Immature natural killer cell (primary cell): ENCODE results near the gene PKDREJ. TPM values are rescaled to one million over a fixed set of nuclear protein-coding genes. Genes with fewer than 3 reads are reported as not detected.

Experiments used
- DNase-seq, 3 donors: peaks; one replicate each; pipeline ENCODE4 v3.0.0; 2022; ENCODE audit warnings: mixed read lengths in 1 of 3
- H3K27ac Mint-ChIP-seq, 6 donors: one replicate each; pipeline ENCODE4 v1.8.0; 2020; ENCODE audit warnings: mixed read lengths in 6 of 6, mild to moderate bottlenecking in 5 of 6, inconsistent platforms in 4 of 6, moderate library complexity in 3 of 6
- H3K27me3 Mint-ChIP-seq, 3 donors: one replicate each; pipeline ENCODE4 v1.8.0; 2020 to 2021; ENCODE audit warnings: low read depth in 3 of 3, mild to moderate bottlenecking in 3 of 3, mixed read lengths in 3 of 3, moderate library complexity in 3 of 3, inconsistent platforms in 1 of 3
- H3K36me3 Mint-ChIP-seq, 3 donors: one replicate each; pipeline ENCODE4 v1.8.0; 2020; ENCODE audit warnings: mixed read lengths in 3 of 3, inconsistent platforms in 2 of 3, mild to moderate bottlenecking in 2 of 3
- H3K4me1 Mint-ChIP-seq, 2 donors: one replicate each; pipeline ENCODE4 v1.8.0; 2020; ENCODE audit warnings: inconsistent platforms in 2 of 2, mild to moderate bottlenecking in 2 of 2, mixed read lengths in 2 of 2, moderate library complexity in 1 of 2
- H3K4me3 Mint-ChIP-seq, 5 donors: one replicate each; pipeline ENCODE4 v1.8.0; 2020; ENCODE audit warnings: mild to moderate bottlenecking in 5 of 5, mixed read lengths in 5 of 5, inconsistent platforms in 3 of 5, moderate library complexity in 3 of 5
- H3K9me3 Mint-ChIP-seq, 6 donors: one replicate each; pipeline ENCODE4 v1.8.0; 2020; ENCODE audit warnings: mild to moderate bottlenecking in 6 of 6, mixed read lengths in 6 of 6, inconsistent platforms in 4 of 6, moderate library complexity in 3 of 6
- polyA plus RNA-seq, 3 donors: library from polyadenylated mRNA; unstranded; fragments of 300-500 nt; fragmentation: Illumina TruSeq; gene quantifications; one replicate each; pipeline ENCODE4 v1.2.3, GENCODE V29; 2021

Gene PKDREJ
- polyA plus RNA-seq, 3 donors from 2014 or later: 0.20 to 0.59 TPM; not detected in 1

DNA sequence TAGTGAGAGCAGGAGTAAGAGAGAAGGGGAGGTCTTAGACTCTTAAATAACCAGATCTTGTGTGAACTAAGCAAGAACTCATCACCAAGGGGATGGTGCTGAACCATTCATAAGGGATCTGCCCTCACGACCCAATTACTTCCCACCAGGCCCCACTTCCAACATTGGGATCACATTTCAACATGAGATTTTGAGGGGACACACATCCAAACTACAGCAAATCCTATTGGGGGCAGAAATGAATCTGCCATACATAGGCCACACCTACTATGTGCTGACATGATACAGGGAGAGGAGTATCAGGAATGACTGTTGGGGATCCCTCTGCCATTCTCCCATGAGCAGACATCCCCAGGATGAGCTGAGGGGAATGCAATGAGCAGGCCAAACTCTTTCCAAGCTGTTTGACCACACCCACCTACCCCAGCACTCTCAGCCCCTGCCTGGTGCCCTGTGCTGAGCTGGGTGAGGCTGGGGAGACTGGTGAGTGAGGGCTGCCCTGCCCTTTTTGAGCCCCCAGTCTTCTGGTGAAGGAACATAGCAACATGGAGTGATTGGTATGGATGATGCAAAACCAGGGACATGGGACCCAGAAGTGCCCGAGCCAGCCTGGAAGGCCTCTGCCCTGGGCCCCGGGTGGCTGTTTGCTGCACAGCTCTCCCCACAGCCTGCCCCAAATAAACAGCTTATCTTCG lies 32.3 kb upstream of the PKDREJ start:
- H3K27me3 Mint-ChIP-seq: peaks cover 15 to 37% (median 28%) of the 10 kb centered on the region in 3 donors
- peaks cover 17 to 30% (median 23%) of the 10 kb centered on the region in 3 donors for H3K36me3 Mint-ChIP-seq
- H3K27ac Mint-ChIP-seq: peak overlapping the region; percentile 93 to 99 (median 98)
- H3K4me1 Mint-ChIP-seq: peaks cover 63 to 65% of the 10 kb centered on the region in 2 donors
- no peak for DNase-seq
- peaks cover 0 to 1% (median 0%) of the 10 kb centered on the region in 6 donors for H3K9me3 Mint-ChIP-seq
- peak overlapping the region; percentile 88 to 94 (median 91) for H3K4me3 Mint-ChIP-seq

DNA sequence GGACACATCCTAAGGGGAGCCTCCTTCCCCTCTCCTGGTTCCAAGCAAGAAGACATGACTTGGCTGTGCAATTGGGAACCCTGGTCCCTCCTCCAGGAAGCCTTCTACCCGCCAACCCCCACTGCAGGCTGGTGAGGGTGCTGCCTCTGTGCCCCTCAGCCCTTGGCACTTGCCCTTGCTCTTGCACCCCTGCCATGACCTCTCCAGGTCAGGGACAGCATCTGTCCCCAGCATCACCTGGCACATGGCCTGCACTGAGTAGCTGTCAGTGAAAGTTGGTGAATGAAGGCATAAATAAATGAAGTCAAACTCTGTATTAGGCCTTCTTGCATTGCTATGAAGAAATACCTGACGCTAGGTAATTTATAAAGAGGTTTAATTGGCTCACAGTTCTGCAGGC lies 31.6 kb upstream of the PKDREJ start:
- Mint-ChIP-seq H3K4me1 (peaks cover 70 to 72% of the 10 kb centered on the region in 2 donors), H3K27me3 (peaks cover 20 to 43% (median 33%) of the 10 kb centered on the region in 3 donors), H3K36me3 (peaks cover 18 to 35% (median 24%) of the 10 kb centered on the region in 3 donors), H3K9me3 (peaks cover 0 to 1% (median 0%) of the 10 kb centered on the region in 6 donors), H3K4me3 (peak overlapping the region; percentile 88 to 94 (median 91)), H3K27ac (peak overlapping the region; percentile 93 to 99 (median 98))
- DNase-seq: no peak

DNA sequence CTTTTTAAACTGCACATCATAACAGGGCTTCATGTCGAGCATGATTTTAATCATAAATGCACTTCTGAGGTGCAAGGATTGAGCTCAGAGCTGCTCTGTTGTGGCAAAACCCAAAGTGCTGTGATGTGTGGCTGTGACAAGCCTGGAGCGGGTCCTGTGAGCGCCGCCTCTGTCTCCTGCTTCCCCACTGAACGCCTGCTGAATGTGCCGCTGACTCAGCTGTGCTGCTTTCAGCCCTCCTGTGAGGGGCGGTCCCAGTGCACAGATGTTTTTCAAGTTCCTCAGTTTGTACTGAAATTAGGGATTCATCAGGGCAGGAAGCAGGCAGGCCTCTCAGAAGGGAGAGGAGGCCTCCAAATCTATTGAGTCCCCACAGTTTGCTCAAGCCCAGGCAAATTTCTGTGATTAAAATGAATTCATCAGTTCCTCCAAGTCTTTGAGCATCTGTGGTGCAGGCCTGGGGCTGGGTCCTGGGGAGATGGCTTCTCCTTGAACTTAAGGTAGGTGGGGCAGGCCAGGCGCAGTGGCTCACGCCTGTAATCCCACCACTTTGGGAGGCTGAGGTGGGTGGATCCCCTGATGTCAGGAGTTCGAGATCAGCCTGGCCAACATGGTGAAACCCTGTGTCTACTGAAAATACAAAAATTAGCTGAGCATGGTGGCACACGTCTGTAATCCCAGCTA lies 30.6 kb upstream of the PKDREJ start:
- H3K9me3 Mint-ChIP-seq: peaks cover 0 to 1% (median 0%) of the 10 kb centered on the region in 6 donors
- H3K36me3 Mint-ChIP-seq: peaks cover 20 to 39% (median 26%) of the 10 kb centered on the region in 3 donors
- H3K4me3 Mint-ChIP-seq: peak overlapping the region; percentile 42 to 76 (median 55)
- peak; percentile 38 to 57 (median 47) for DNase-seq
- peaks cover 80% of the 10 kb centered on the region in 2 donors for H3K4me1 Mint-ChIP-seq
- H3K27ac Mint-ChIP-seq: peak overlapping the region; percentile 90 to 100 (median 99)
- H3K27me3 Mint-ChIP-seq: peaks cover 23 to 53% (median 44%) of the 10 kb centered on the region in 3 donors

DNA sequence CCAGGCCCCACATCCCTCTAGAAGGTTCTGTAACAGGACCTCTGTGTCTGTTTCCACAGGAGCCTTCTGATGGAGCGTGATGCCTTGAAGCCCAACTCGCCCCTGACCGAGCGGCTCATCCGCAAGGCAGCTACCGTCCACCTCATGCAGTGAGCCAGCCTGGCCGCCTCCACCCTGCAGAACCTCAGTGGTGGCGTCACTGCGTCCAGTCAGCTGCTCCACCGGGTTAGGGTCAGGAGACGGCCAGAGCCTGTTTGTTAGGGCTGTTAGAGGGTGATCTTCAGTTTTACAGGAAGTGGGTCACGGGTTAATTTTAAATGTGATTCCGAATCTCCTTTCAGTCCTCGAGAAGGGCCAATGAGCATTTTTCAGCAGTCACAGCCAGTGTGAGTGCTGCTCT lies 29.6 kb upstream of the PKDREJ start:
- no peak for DNase-seq
- H3K4me3 Mint-ChIP-seq: peak overlapping the region; percentile 56 to 76 (median 67)
- peaks cover 88 to 89% of the 10 kb centered on the region in 2 donors for H3K4me1 Mint-ChIP-seq
- H3K9me3 Mint-ChIP-seq: peaks cover 0 to 1% (median 0%) of the 10 kb centered on the region in 6 donors
- peaks cover 28 to 62% (median 53%) of the 10 kb centered on the region in 3 donors for H3K27me3 Mint-ChIP-seq
- H3K36me3 Mint-ChIP-seq: peaks cover 20 to 48% (median 24%) of the 10 kb centered on the region in 3 donors
- H3K27ac Mint-ChIP-seq: peak overlapping the region; percentile 90 to 100 (median 99)

DNA sequence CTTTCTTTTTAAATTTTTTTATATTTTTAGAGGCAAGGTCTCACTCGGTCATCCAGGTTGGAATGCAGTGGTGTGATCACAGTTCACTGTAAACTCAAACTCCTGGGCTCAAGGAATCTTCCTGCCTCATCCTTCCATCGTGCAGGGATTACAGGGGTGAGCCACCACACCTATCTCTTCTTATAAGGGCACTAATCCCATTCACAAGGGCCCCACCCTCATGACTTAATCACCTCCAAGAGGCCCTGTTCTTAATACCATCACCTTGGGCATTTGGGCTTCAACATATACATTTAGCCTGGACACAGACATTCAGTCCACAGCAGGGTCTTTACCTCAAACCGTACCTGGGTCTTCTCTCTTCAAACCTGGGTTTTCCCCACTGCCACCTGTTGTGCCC lies 29.0 kb upstream of the PKDREJ start:
- DNase-seq: no peak
- peaks cover 20 to 53% (median 30%) of the 10 kb centered on the region in 3 donors for H3K36me3 Mint-ChIP-seq
- H3K9me3 Mint-ChIP-seq: peaks cover 0 to 1% (median 0%) of the 10 kb centered on the region in 6 donors
- H3K27ac Mint-ChIP-seq: peak overlapping the region; percentile 90 to 100 (median 99)
- peak overlapping the region; percentile 56 to 68 (median 67) for H3K4me3 Mint-ChIP-seq
- H3K4me1 Mint-ChIP-seq: peaks cover 88 to 89% of the 10 kb centered on the region in 2 donors
- H3K27me3 Mint-ChIP-seq: peaks cover 28 to 63% (median 53%) of the 10 kb centered on the region in 3 donors

DNA sequence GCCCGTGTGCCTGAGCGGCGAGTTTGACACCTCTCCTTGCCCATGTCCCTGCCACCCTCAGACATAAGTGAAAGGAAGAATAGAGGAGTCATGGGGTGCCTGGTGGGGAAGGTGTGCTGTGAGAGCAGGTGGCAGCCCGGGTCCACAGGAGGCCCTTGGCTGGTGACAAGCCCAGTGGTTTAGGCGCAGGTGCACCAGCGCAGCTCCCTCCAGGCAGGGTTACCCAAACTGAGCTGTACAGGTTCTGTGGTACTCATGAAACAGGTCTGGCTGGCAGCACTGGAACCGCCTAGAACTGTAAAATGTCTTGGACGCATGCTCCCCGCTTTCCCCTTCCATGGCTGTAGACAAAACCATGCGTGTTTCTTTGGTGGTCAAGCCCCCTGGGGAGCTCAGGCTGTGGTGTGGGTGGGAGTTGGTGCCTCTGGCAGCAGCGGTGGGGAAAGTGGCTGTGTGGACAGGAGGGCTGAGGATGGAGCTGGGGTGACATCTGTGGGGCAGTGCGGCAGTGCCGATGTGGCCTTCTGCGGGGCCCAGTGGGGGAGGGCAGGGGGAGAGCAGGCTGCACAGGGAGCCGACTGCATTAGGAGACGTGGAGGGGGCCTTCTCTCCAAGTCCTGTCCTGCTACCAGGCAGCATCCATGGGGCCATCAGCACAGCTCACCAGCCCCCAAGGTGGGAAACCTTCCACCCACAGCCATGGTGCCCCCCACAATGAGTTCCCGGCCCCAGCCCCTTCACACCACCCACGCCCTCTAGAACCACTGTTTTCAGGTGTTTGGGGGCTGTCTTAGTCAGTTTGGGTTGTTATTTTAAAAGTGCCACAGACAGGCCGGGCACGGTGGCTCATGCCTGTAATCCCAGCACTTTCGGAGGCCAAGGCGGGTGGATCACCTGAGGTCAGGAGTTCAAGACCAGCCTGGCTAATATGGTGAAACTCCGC lies 28.0 kb upstream of the PKDREJ start:
- peak overlapping the region; percentile 93 to 100 (median 99) for H3K27ac Mint-ChIP-seq
- H3K27me3 Mint-ChIP-seq: peaks cover 23 to 59% (median 46%) of the 10 kb centered on the region in 3 donors
- DNase-seq: peak in 2 of 3 donors; percentile 49 to 56
- peaks cover 90 to 93% of the 10 kb centered on the region in 2 donors for H3K4me1 Mint-ChIP-seq
- peak overlapping the region; percentile 84 to 93 (median 89) for H3K4me3 Mint-ChIP-seq
- H3K9me3 Mint-ChIP-seq: peaks cover 0 to 1% (median 0%) of the 10 kb centered on the region in 6 donors
- H3K36me3 Mint-ChIP-seq: peaks cover 21 to 57% (median 31%) of the 10 kb centered on the region in 3 donors

DNA sequence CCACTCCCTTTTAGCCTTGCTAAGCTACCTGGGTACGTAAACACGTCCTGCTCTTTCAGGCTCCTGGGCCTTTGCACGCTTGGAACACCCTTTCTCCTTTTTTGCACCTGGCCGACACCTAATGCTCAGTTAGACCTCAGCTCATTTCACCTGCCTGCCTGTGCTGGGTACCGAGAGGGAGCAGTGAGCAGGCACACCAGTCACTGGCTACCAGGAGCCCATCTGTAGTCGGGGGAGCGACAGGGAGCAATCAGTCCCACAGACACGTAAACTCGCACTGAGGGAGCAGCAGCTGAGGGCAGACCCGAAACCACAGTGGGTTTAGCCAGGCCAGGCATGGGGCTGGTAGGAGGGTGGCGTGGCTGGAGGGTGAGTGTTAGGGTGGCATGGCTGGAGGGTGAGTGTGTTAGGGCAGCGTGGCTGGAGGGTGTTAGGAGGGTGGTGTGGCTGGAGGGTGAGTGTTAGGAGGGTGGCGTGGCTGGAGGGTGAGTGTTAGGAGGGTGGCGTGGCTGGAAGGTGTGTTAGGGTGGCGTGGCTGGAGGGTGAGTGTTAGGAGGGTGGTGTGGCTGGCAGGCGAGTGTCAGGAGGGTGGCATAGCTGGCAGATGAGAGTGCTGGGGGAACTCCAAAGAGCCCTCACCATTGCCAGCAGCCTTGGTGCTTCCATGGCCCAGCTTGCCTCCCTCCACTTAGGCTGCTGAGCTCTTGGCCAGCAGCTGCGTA lies 27.1 kb upstream of the PKDREJ start:
- Mint-ChIP-seq H3K4me3 (peak overlapping the region; percentile 84 to 93 (median 89)), H3K9me3 (peaks cover 0 to 1% (median 0%) of the 10 kb centered on the region in 6 donors), H3K27me3 (peaks cover 21 to 58% (median 47%) of the 10 kb centered on the region in 3 donors), H3K27ac (peak overlapping the region; percentile 93 to 100 (median 99)), H3K4me1 (peaks cover 90 to 91% of the 10 kb centered on the region in 2 donors), H3K36me3 (peaks cover 29 to 66% (median 37%) of the 10 kb centered on the region in 3 donors)
- peak; percentile 71 to 78 (median 73) for DNase-seq

DNA sequence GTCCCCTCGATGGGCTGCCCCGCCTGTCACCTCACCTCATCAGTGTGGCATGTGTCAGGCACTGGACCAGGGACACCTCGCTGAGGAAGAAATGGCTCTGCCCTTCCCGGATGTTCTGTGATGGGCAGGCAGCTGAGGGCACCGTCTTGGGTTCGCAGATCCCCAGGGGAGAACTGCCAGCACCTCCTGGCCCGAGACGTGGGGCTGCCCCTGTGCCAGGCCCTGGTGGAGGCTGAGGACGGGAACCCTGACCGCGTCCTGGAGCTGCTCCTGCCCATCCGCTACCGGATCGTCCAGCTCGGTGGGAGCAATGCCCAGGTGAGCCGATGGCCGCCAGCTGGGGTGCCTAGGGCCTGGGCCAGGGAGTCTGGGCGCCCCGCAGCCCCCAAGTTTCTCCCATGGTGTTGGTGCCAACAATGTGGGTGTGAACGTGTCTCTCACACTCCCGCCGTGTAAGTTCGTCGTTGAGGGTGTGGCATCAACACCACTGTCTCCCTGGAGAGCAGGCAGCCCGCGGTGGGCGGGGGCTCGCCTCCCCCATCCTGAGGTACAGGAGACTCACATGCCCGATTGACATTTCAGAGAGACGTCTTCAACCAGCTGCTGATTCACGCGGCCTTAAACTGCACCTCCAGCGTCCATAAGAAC lies 26.2 kb upstream of the PKDREJ start:
- H3K27me3 Mint-ChIP-seq: peaks cover 20 to 57% (median 49%) of the 10 kb centered on the region in 3 donors
- no peaks in the 10 kb centered on the region for H3K9me3 Mint-ChIP-seq
- H3K4me3 Mint-ChIP-seq: peak overlapping the region; percentile 84 to 93 (median 89)
- DNase-seq: peak; percentile 84 to 92 (median 88)
- peak overlapping the region; percentile 93 to 100 (median 99) for H3K27ac Mint-ChIP-seq
- H3K4me1 Mint-ChIP-seq: peaks cover 91% of the 10 kb centered on the region in 2 donors
- H3K36me3 Mint-ChIP-seq: peaks cover 33 to 72% (median 42%) of the 10 kb centered on the region in 3 donors

DNA sequence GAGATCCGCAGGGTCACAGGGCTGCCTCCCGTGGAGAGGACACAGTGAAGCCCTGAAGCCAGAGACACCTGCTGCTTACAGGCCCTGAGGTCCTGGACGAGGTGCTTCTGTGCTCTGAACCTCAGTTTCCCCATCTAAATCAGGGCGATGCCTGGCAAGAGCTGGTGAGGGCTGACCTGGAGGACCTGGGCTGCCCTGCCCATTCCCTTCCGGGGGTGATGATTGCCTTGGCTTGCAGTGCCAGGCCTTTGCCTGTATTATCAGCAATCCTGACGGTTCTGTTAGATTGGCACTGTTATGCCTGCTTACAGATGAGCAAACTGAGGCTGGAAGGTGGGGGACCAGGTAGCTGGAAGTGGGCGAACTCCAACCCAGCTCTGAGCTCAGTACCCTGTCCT lies 25.7 kb upstream of the PKDREJ start:
- peaks cover 38 to 77% (median 46%) of the 10 kb centered on the region in 3 donors for H3K36me3 Mint-ChIP-seq
- H3K9me3 Mint-ChIP-seq: no peaks in the 10 kb centered on the region
- peaks cover 91 to 95% of the 10 kb centered on the region in 2 donors for H3K4me1 Mint-ChIP-seq
- no peak for DNase-seq
- peak overlapping the region; percentile 93 to 100 (median 99) for H3K27ac Mint-ChIP-seq
- peak overlapping the region; percentile 69 to 90 (median 84) for H3K4me3 Mint-ChIP-seq
- H3K27me3 Mint-ChIP-seq: peaks cover 20 to 58% (median 46%) of the 10 kb centered on the region in 3 donors

DNA sequence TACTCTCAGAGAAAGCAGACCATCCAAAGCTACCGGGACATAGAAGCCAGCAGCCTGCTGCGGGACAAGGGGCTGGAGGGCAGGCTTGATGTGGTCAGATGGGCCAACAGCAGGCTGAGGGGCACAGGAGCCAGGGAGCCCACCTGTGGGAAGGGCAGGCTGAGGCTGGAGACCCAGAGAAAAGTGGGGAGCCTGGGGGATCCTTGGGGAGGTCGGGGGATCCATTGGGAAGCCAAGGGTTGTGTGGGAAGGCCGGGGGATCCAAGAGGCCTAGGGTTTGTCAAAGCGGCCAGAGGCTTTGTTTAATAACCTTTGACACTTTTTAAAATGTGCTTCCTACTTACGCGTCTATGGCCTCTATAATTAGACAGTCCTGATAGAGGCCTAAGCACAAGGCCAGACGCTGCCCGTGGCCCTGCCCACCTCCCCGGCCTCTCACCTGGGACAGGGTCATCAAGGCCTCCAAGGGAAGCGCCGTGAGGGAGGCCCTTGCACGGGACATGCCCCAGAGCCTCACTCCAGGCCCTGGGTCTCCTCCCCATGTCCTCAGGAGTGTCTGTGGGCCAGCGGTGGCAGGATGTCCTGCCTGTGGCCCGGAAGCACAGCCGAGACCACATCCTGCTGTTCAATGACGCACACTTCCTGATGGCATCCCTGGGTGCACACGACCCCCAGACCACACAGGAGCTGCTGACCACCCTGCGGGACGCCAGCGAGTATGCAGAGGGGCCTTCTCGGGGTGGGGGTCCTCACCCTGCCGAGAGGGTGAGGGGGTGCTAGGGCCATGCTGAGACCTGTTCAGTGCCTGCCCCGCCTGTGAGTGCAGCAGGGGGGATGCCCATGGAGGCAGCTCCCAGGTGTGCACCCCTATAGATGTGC lies 25.0 kb upstream of the PKDREJ start:
- Mint-ChIP-seq H3K4me1 (peaks cover 90 to 95% of the 10 kb centered on the region in 2 donors), H3K4me3 (peak overlapping the region; percentile 69 to 90 (median 84)), H3K27ac (peak overlapping the region; percentile 93 to 100 (median 99)), H3K27me3 (peaks cover 16 to 53% (median 43%) of the 10 kb centered on the region in 3 donors), H3K36me3 (peaks cover 32 to 77% (median 40%) of the 10 kb centered on the region in 3 donors), H3K9me3 (no peaks in the 10 kb centered on the region)
- DNase-seq: peak; percentile 88
